ENCODE results near the gene AK5.

AK5 gene

GRCh38 chr1:77350012-77350770, 68.4 kb downstream of the AK5 start:
- no peak for DNase-seq (ENCODE audit: low read depth)

GRCh38 chr1:77354536-77354935, 72.7 kb downstream of the AK5 start:
- DNase-seq (ENCODE audit: low read depth), result no peak

- DNase-seq (ENCODE audit: low read depth), result no peak
Measured at GRCh38 chr1:77355010-77355409, 73.2 kb downstream of the AK5 start.

GRCh38 chr1:77356136-77356535, 74.3 kb downstream of the AK5 start:
- no peak for DNase-seq (ENCODE audit: low read depth)

GRCh38 chr1:77360256-77360655, 78.4 kb downstream of the AK5 start:
- no peak for DNase-seq (ENCODE audit: low read depth)

- DNase-seq (ENCODE audit: low read depth), result no peak
Measured at GRCh38 chr1:77361621-77362020, 79.8 kb downstream of the AK5 start.

GRCh38 chr1:77370161-77370560, 88.3 kb downstream of the AK5 start:
- no peak for DNase-seq (ENCODE audit: low read depth)

GRCh38 chr1:77370583-77371306, 88.9 kb downstream of the AK5 start:
- DNase-seq (ENCODE audit: low read depth), result peak; percentile 77

GRCh38 chr1:77371396-77371795, 89.6 kb downstream of the AK5 start:
- DNase-seq (ENCODE audit: low read depth), result no peak

- DNase-seq (ENCODE audit: low read depth), result no peak
Measured at GRCh38 chr1:77373702-77374101, 91.9 kb downstream of the AK5 start.

- no peak for DNase-seq (ENCODE audit: low read depth)
Measured at GRCh38 chr1:77375541-77375940, 93.7 kb downstream of the AK5 start.

- DNase-seq (ENCODE audit: low read depth), result no peak
Measured at GRCh38 chr1:77375990-77376389, 94.2 kb downstream of the AK5 start.

GRCh38 chr1:77378723-77379535, 97.1 kb downstream of the AK5 start:
- DNase-seq (ENCODE audit: low read depth), result no peak

GRCh38 chr1:77382366-77382765, 100.5 kb downstream of the AK5 start:
- no peak for DNase-seq (ENCODE audit: low read depth)

GRCh38 chr1:77383236-77383635, 101.4 kb downstream of the AK5 start:
- no peak for DNase-seq (ENCODE audit: low read depth)

- no peak for DNase-seq (ENCODE audit: low read depth)
Measured at GRCh38 chr1:77385551-77385950, 103.7 kb downstream of the AK5 start.

- no peak for DNase-seq (ENCODE audit: low read depth)
Measured at GRCh38 chr1:77386276-77386675, 104.5 kb downstream of the AK5 start.

- no peak for DNase-seq (ENCODE audit: low read depth)
Measured at GRCh38 chr1:77387553-77387952, 105.7 kb downstream of the AK5 start.

- DNase-seq (ENCODE audit: low read depth), result no peak
Measured at GRCh38 chr1:77388661-77389060, 106.8 kb downstream of the AK5 start.

- DNase-seq (ENCODE audit: low read depth), result no peak
Measured at GRCh38 chr1:77392486-77392885, 110.7 kb downstream of the AK5 start.

- DNase-seq (ENCODE audit: low read depth), result no peak
Measured at GRCh38 chr1:77394166-77394565, 112.3 kb downstream of the AK5 start.

- no peak for DNase-seq (ENCODE audit: low read depth)
Measured at GRCh38 chr1:77395051-77395450, 113.2 kb downstream of the AK5 start.

- DNase-seq (ENCODE audit: low read depth), result no peak
Measured at GRCh38 chr1:77398152-77398551, 116.3 kb downstream of the AK5 start.
